Spleen (tissue), 11 donors: Measurements from ENCODE around the gene SLC38A10. TPM values are rescaled to one million over a fixed set of nuclear protein-coding genes. Genes with fewer than 3 reads are reported as not detected.

ENCODE experiments used
- DNase-seq: peaks from one replicate; pipeline ENCODE4 v3.0.0-alpha.2; 2020
- H3K27ac ChIP-seq, 8 donors: fragments of 200-600 bp; sonication (generic) in 7 of 8; 1 replicate in 4 of 8; 2 replicates in 4 of 8; pipeline versions ENCODE4 v1.5.0 to v1.8.0; 2016 to 2021; ENCODE audit warnings: inconsistent platforms in 4 of 8, mild to moderate bottlenecking in 4 of 8, moderate library complexity in 1 of 8
- H3K27me3 ChIP-seq, 7 donors: fragments of 200-600 bp; sonication (generic) in 6 of 7; replicated peaks in 1 of 7; 1 replicate in 4 of 7; 2 replicates in 3 of 7; pipeline versions ENCODE4 v1.5.0 to v1.8.0; 2016 to 2021; ENCODE audit warnings: inconsistent platforms in 3 of 7, mild to moderate bottlenecking in 1 of 7
- H3K36me3 ChIP-seq, 6 donors: fragments of 200-600 bp; sonication (generic) in 5 of 6; 1 replicate in 4 of 6; 2 replicates in 2 of 6; pipeline versions ENCODE4 v1.5.0 to v1.8.0; 2016 to 2021; ENCODE audit warnings: inconsistent platforms in 2 of 6
- H3K4me1 ChIP-seq, 6 donors: fragments of 200-600 bp; sonication (generic) in 5 of 6; 1 replicate in 3 of 6; 2 replicates in 3 of 6; pipeline versions ENCODE4 v1.5.0 to v1.8.0; 2016 to 2021; ENCODE audit warnings: inconsistent platforms in 3 of 6
- H3K4me3 ChIP-seq, 8 donors: fragments of 200-600 bp; sonication (generic) in 7 of 8; 1 replicate in 4 of 8; 2 replicates in 4 of 8; pipeline versions ENCODE4 v1.5.0 to v1.8.0; 2016 to 2021; ENCODE audit warnings: inconsistent platforms in 4 of 8, mild to moderate bottlenecking in 4 of 8, moderate library complexity in 2 of 8
- H3K9me3 ChIP-seq, 8 donors: fragments of 200-600 bp; sonication (generic) in 7 of 8; 1 replicate in 4 of 8; 2 replicates in 4 of 8; pipeline versions ENCODE4 v1.5.0 to v1.8.0; 2016 to 2021; ENCODE audit warnings: inconsistent platforms in 4 of 8
- CTCF ChIP-seq, 11 experiments: fragments of 200-600 bp in 7 of 11; fragments of 450-650 bp in 4 of 11; sonication (generic) in 4 of 11; IDR thresholded peaks in 8 of 11; conservative IDR thresholded peaks in 3 of 11; 1 replicate in 7 of 11; 2 replicates in 4 of 11; pipeline versions ENCODE4 v1.4.0 to v1.8.0; 2016 to 2021; ENCODE audit warnings: antibody characterized with exemption in 11 of 11, inconsistent platforms in 4 of 11, mild to moderate bottlenecking in 1 of 11
- POLR2A ChIP-seq, 3 donors: fragments of 450-650 bp; IDR thresholded peaks; one replicate each; pipeline ENCODE4 v1.5.1; 2017; ENCODE audit warnings: antibody characterized with exemption in 3 of 3, mild to moderate bottlenecking in 1 of 3
- POLR2AphosphoS5 ChIP-seq, 3 donors: sonication (generic); formaldehyde crosslinking; IDR thresholded peaks; one replicate each; pipeline ENCODE4 v1.5.1; 2017; ENCODE audit warnings: antibody characterized with exemption in 3 of 3
- WGBS, 5 donors: extraction: QIAGEN DNeasy Blood & Tissue Kit in 3 of 5; methylation state at CpG; one replicate each; pipeline versions ENCODE4 v1.1.5 to v1.1.7; 2013 to 2018; 5-methylcytosine and 5-hydroxymethylcytosine counted together
- intact Hi-C: fragments of 100-400 bp; cut with DNase I; formaldehyde crosslinking; loops from one replicate; pipeline ENCODE4 v1.15.0; 2023; ENCODE audit warnings: low total_unique reads
- polyA plus RNA-seq, 3 donors: library from polyadenylated mRNA; stranded (reverse); fragments of 200-250 nt; gene quantifications; one replicate each; pipeline ENCODE4 v1.2.1, GENCODE V29; 2013
- total RNA-seq, 7 donors: library from RNA; depleted of rRNA in 3 of 7; stranded (reverse); fragments of >200 nt in 3 of 7; fragmentation: NEBNext Ultra II Directional in 4 of 7; extraction: Animal tissue kit (Norgen Biotek cat#: 25700) in 4 of 7; gene quantifications; one replicate each; pipeline versions ENCODE4 v1.1.0 to v1.2.1, GENCODE V29; 2016 to 2021
- donor health status: healthy with polysubstance abuse.
- donor health status: DM: no; HTN: no; CAD: no; lungs with moderate emphysema.
- donor health status: DM: no; HTN: no; CAD: no.
- donor health status: Bipolar disorder and iron deficiency.
- donor health status: healthy.
- donor health status: DM: no; HTN: no; CAD: no.
- donor health status: DM: yes; HTN: yes; CAD: no.

Gene SLC38A10
- total and polyA plus RNA-seq, 10 donors: 54.9 to 112 (median 86.6) TPM

GRCh38 chr17:81325714-81326358 lies 30.7 kb upstream of the SLC38A10 start:
- no peak for DNase-seq
- TF ChIP-seq POLR2A (IDR thresholded peaks at IDR 0.05): no peak
- no peak for TF ChIP-seq CTCF (IDR thresholded peaks at IDR 0.05 in 8 of 11, conservative IDR thresholded peaks at IDR 0.05 in 3 of 11)
- TF ChIP-seq POLR2AphosphoS5 (IDR thresholded peaks at IDR 0.05): no peak
- Histone ChIP-seq H3K4me1 (peaks cover 10 to 81% (median 38%) of the 10 kb centered on the region in 6 donors), H3K4me3 (no peak overlapping the region), H3K9me3 (no peaks in the 10 kb centered on the region), H3K27me3 (peaks cover 0 to 39% (median 0%) of the 10 kb centered on the region in 7 donors), H3K27ac (peak overlapping the region in 4 of 8 donors; percentile 70 to 83 (median 72)), H3K36me3 (no peaks in the 10 kb centered on the region)
- intact Hi-C loops: no loop called here
- 39 to 54% (median 47%) methylated on average over 12 to 14 of the region's 14 CpGs for WGBS, 5 donors

GRCh38 chr17:81324851-81325713 lies 30.0 kb upstream of the SLC38A10 start:
- H3K4me1 ChIP-seq: peaks cover 10 to 73% (median 36%) of the 10 kb centered on the region in 6 donors
- H3K36me3 ChIP-seq: no peaks in the 10 kb centered on the region
- H3K27me3 ChIP-seq: peaks cover 0 to 32% (median 0%) of the 10 kb centered on the region in 7 donors
- no peak overlapping the region for H3K4me3 ChIP-seq
- H3K27ac ChIP-seq: peak overlapping the region in 1 of 8 donors; percentile 83
- TF ChIP-seq POLR2A (IDR thresholded peaks at IDR 0.05) (no peak), POLR2AphosphoS5 (IDR thresholded peaks at IDR 0.05) (no peak), CTCF (IDR thresholded peaks at IDR 0.05 in 8 of 11, conservative IDR thresholded peaks at IDR 0.05 in 3 of 11) (no peak)
- H3K9me3 ChIP-seq: no peaks in the 10 kb centered on the region
- intact Hi-C loops: no loop called here
- WGBS, 5 donors: 72 to 85% (median 79%) methylated on average over 14 to 22 of the region's 22 CpGs
- no peak for DNase-seq

- Histone ChIP-seq H3K27me3 (peaks cover 0 to 24% (median 0%) of the 10 kb centered on the region in 7 donors), H3K4me3 (no peak overlapping the region), H3K27ac (no peak overlapping the region), H3K4me1 (peaks cover 4 to 66% (median 29%) of the 10 kb centered on the region in 6 donors), H3K36me3 (no peaks in the 10 kb centered on the region), H3K9me3 (no peaks in the 10 kb centered on the region)
- TF ChIP-seq POLR2A (IDR thresholded peaks at IDR 0.05): no peak
- no peak for TF ChIP-seq CTCF (IDR thresholded peaks at IDR 0.05 in 8 of 11, conservative IDR thresholded peaks at IDR 0.05 in 3 of 11)
- no peak for TF ChIP-seq POLR2AphosphoS5 (IDR thresholded peaks at IDR 0.05)
- WGBS, 5 donors: 73 to 88% (median 84%) methylated on average over 8 to 17 of the region's 17 CpGs
- intact Hi-C loops: no loop called here
- DNase-seq: no peak
Observed at GRCh38 chr17:81324177-81324850, 29.2 kb upstream of the SLC38A10 start.
